Effector memory CD8-positive, alpha-beta T cell (primary cell): ENCODE results near the gene ZNF205.
A peak's percentile ranks its signal among the peaks of the same experiment; 100 is the strongest.
"Not testable (repeated sequence)": the region's sequence is repeated elsewhere in the genome, so short reads cannot be mapped to it uniquely, and the experiment has no call there.

Experiments used
- ATAC-seq: fragments of 150-1000 bp; cut with Tn5 transposase; replicated peaks from 2 replicates; pipeline ENCODE4 v1.10.0; 2021; ENCODE audit warnings: mild to moderate bottlenecking, moderate library complexity
- DNase-seq, 3 experiments: peaks; one replicate each; pipeline ENCODE4 v3.0.0; 2021
- H3K27ac Mint-ChIP-seq, 2 donors: one replicate each; pipeline ENCODE4 v1.8.0; 2022; ENCODE audit warnings: mild to moderate bottlenecking in 2 of 2, mixed read lengths in 2 of 2, moderate library complexity in 2 of 2
- H3K27me3 Mint-ChIP-seq, 2 donors: one replicate each; pipeline ENCODE4 v1.8.0; 2022; ENCODE audit warnings: mixed read lengths in 2 of 2
- H3K36me3 Mint-ChIP-seq: one replicate; pipeline ENCODE4 v1.8.0; 2022; ENCODE audit warnings: mild to moderate bottlenecking, moderate library complexity, mixed read lengths; ENCODE audit not compliant: insufficient read depth
- H3K4me1 Mint-ChIP-seq, 2 donors: one replicate each; pipeline ENCODE4 v1.8.0; 2022; ENCODE audit warnings: low read depth in 2 of 2, mixed read lengths in 2 of 2
- H3K4me3 Mint-ChIP-seq, 2 donors: one replicate each; pipeline ENCODE4 v1.8.0; 2022; ENCODE audit warnings: mild to moderate bottlenecking in 2 of 2, mixed read lengths in 2 of 2, moderate library complexity in 2 of 2
- H3K9me3 Mint-ChIP-seq, 2 donors: one replicate each; pipeline ENCODE4 v1.8.0; 2022; ENCODE audit warnings: mixed read lengths in 2 of 2

ZNF205 gene

GRCh38 chr16:3137267-3137666, 24.9 kb downstream of the ZNF205 start:
- H3K36me3 Mint-ChIP-seq = peaks cover 23% of the 10 kb centered on the region
- no peak for DNase-seq
- no peak overlapping the region for H3K4me3 Mint-ChIP-seq
- no peaks in the 10 kb centered on the region for H3K27me3 Mint-ChIP-seq
- H3K4me1 Mint-ChIP-seq = peaks cover 14 to 22% of the 10 kb centered on the region in 2 donors
- ATAC-seq = no peak
- no peaks in the 10 kb centered on the region for H3K9me3 Mint-ChIP-seq
- H3K27ac Mint-ChIP-seq = no peak overlapping the region

- no peak for ATAC-seq
- H3K36me3 Mint-ChIP-seq = peaks cover 29% of the 10 kb centered on the region
- no peak for DNase-seq
- no peaks in the 10 kb centered on the region for H3K9me3 Mint-ChIP-seq
- no peak overlapping the region for H3K27ac Mint-ChIP-seq
- no peaks in the 10 kb centered on the region for H3K27me3 Mint-ChIP-seq
- peaks cover 14 to 20% of the 10 kb centered on the region in 2 donors for H3K4me1 Mint-ChIP-seq
- H3K4me3 Mint-ChIP-seq = no peak overlapping the region
Measured at GRCh38 chr16:3138342-3138741, 26.0 kb downstream of the ZNF205 start.

GRCh38 chr16:3138823-3139426, 26.5 kb downstream of the ZNF205 start:
- Mint-ChIP-seq H3K9me3 (no peaks in the 10 kb centered on the region), H3K27me3 (no peaks in the 10 kb centered on the region), H3K27ac (no peak overlapping the region), H3K4me3 (no peak overlapping the region), H3K4me1 (peaks cover 12 to 17% of the 10 kb centered on the region in 2 donors), H3K36me3 (peaks cover 29% of the 10 kb centered on the region)
- DNase-seq = no peak
- ATAC-seq = no peak

GRCh38 chr16:3139561-3139960, 27.2 kb downstream of the ZNF205 start:
- not testable (repeated sequence) for ATAC-seq, H3K9me3 Mint-ChIP-seq, H3K27me3 Mint-ChIP-seq, DNase-seq, H3K27ac Mint-ChIP-seq, H3K4me3 Mint-ChIP-seq
- H3K4me1 Mint-ChIP-seq = peaks cover 9 to 15% of the 10 kb centered on the region in 2 donors
- peaks cover 27% of the 10 kb centered on the region for H3K36me3 Mint-ChIP-seq

GRCh38 chr16:3140603-3141427, 28.4 kb downstream of the ZNF205 start:
- H3K4me3 Mint-ChIP-seq = no peak overlapping the region
- peaks cover 19% of the 10 kb centered on the region for H3K36me3 Mint-ChIP-seq
- DNase-seq (no peak), ATAC-seq (no peak)
- H3K27ac Mint-ChIP-seq = no peak overlapping the region
- peaks cover 3 to 10% of the 10 kb centered on the region in 2 donors for H3K4me1 Mint-ChIP-seq
- H3K27me3 Mint-ChIP-seq = no peaks in the 10 kb centered on the region
- no peaks in the 10 kb centered on the region for H3K9me3 Mint-ChIP-seq

GRCh38 chr16:3141781-3142311, 29.5 kb downstream of the ZNF205 start:
- Mint-ChIP-seq H3K27ac (no peak overlapping the region), H3K4me3 (no peak overlapping the region), H3K4me1 (peaks cover 0 to 9% of the 10 kb centered on the region in 2 donors), H3K36me3 (peaks cover 19% of the 10 kb centered on the region), H3K27me3 (no peaks in the 10 kb centered on the region), H3K9me3 (no peaks in the 10 kb centered on the region)
- no peak for ATAC-seq
- DNase-seq = no peak

GRCh38 chr16:3142327-3142726, 29.9 kb downstream of the ZNF205 start:
- Mint-ChIP-seq H3K4me3 (no peak overlapping the region), H3K36me3 (peaks cover 19% of the 10 kb centered on the region), H3K27me3 (no peaks in the 10 kb centered on the region), H3K4me1 (peaks cover 0 to 7% of the 10 kb centered on the region in 2 donors), H3K27ac (peak overlapping the region in 1 of 2 donors; percentile 23), H3K9me3 (no peaks in the 10 kb centered on the region)
- ATAC-seq (no peak), DNase-seq (no peak)

- peaks cover 0 to 7% of the 10 kb centered on the region in 2 donors for H3K4me1 Mint-ChIP-seq
- H3K27ac Mint-ChIP-seq = peak overlapping the region in 1 of 2 donors; percentile 23
- H3K27me3 Mint-ChIP-seq = no peaks in the 10 kb centered on the region
- H3K4me3 Mint-ChIP-seq = no peak overlapping the region
- DNase-seq (no peak), ATAC-seq (no peak)
- H3K9me3 Mint-ChIP-seq = no peaks in the 10 kb centered on the region
- H3K36me3 Mint-ChIP-seq = peaks cover 19% of the 10 kb centered on the region
Measured at GRCh38 chr16:3142770-3143169, 30.4 kb downstream of the ZNF205 start.

GRCh38 chr16:3143189-3143588, 30.8 kb downstream of the ZNF205 start:
- Mint-ChIP-seq H3K4me1 (peaks cover 0 to 7% of the 10 kb centered on the region in 2 donors), H3K27me3 (no peaks in the 10 kb centered on the region), H3K4me3 (no peak overlapping the region), H3K9me3 (no peaks in the 10 kb centered on the region), H3K36me3 (peaks cover 19% of the 10 kb centered on the region), H3K27ac (no peak overlapping the region)
- DNase-seq (no peak), ATAC-seq (no peak)

GRCh38 chr16:3143598-3144320, 31.4 kb downstream of the ZNF205 start:
- Mint-ChIP-seq H3K36me3 (peaks cover 23% of the 10 kb centered on the region), H3K4me1 (peaks cover 0 to 7% of the 10 kb centered on the region in 2 donors), H3K27ac (no peak overlapping the region), H3K9me3 (no peaks in the 10 kb centered on the region), H3K27me3 (no peaks in the 10 kb centered on the region), H3K4me3 (no peak overlapping the region)
- ATAC-seq (no peak), DNase-seq (no peak)

GRCh38 chr16:3144321-3144983, 32.1 kb downstream of the ZNF205 start:
- Mint-ChIP-seq H3K4me3 (no peak overlapping the region), H3K9me3 (no peaks in the 10 kb centered on the region), H3K27ac (no peak overlapping the region), H3K36me3 (peaks cover 30% of the 10 kb centered on the region), H3K27me3 (no peaks in the 10 kb centered on the region), H3K4me1 (peaks cover 0 to 10% of the 10 kb centered on the region in 2 donors)
- DNase-seq = no peak
- ATAC-seq = no peak

GRCh38 chr16:3145151-3145550, 32.8 kb downstream of the ZNF205 start:
- Mint-ChIP-seq H3K9me3 (no peaks in the 10 kb centered on the region), H3K4me1 (peaks cover 3 to 15% of the 10 kb centered on the region in 2 donors), H3K27ac (no peak overlapping the region), H3K4me3 (no peak overlapping the region), H3K27me3 (no peaks in the 10 kb centered on the region), H3K36me3 (peaks cover 32% of the 10 kb centered on the region)
- DNase-seq (no peak), ATAC-seq (no peak)

GRCh38 chr16:3145660-3146059, 33.3 kb downstream of the ZNF205 start:
- DNase-seq = no peak
- ATAC-seq = no peak
- no peaks in the 10 kb centered on the region for H3K9me3 Mint-ChIP-seq
- peaks cover 35% of the 10 kb centered on the region for H3K36me3 Mint-ChIP-seq
- peaks cover 6 to 19% of the 10 kb centered on the region in 2 donors for H3K4me1 Mint-ChIP-seq
- H3K27ac Mint-ChIP-seq = no peak overlapping the region
- no peak overlapping the region for H3K4me3 Mint-ChIP-seq
- no peaks in the 10 kb centered on the region for H3K27me3 Mint-ChIP-seq
